ENCODE data around the gene LCNL1.

The LCNL1 gene

GRCh38 chr9:136982232-136983051 lies at the start of gene LCNL1:
TSS of gene LCNL1 (plus strand) at chr9:136982993. CDS start at chr9:136983587, 594 bp downstream.
- peaks cover 1% of the 10 kb centered on the region; the same call in 1 of the 2 replicates for H3K4me1 ChIP-seq (ENCODE audit: control insufficient read depth, insufficient read depth, low read length)
- H3K36me3 ChIP-seq (ENCODE audit: control insufficient read depth, insufficient read depth, low read length) = no peaks in the 10 kb centered on the region
- H3K4me3 ChIP-seq (ENCODE audit: low read depth, low read length) = no peak within 1 kb of the TSS
- no peak within 1 kb of the TSS for H3K27ac ChIP-seq (ENCODE audit: low read depth, low read length)
- H3K9ac ChIP-seq (ENCODE audit: low read depth, low read length) = no peak within 1 kb of the TSS
- H3K9me3 ChIP-seq (ENCODE audit: control insufficient read depth, insufficient read depth, low read length) = no peaks in the 10 kb centered on the region
- H3K27me3 ChIP-seq (ENCODE audit: control insufficient read depth, insufficient read depth, low read length) = peaks cover 28% of the 10 kb centered on the region

GRCh38 chr9:136934277-136934676 lies 48.5 kb upstream of the LCNL1 start:
- H3K27me3 ChIP-seq (ENCODE audit: control insufficient read depth, insufficient read depth, low read length) = no peaks in the 10 kb centered on the region
- H3K9me3 ChIP-seq (ENCODE audit: control insufficient read depth, insufficient read depth, low read length) = no peaks in the 10 kb centered on the region
- H3K36me3 ChIP-seq (ENCODE audit: control insufficient read depth, insufficient read depth, low read length) = peaks cover 8% of the 10 kb centered on the region; the same call in 1 of the 2 replicates
- no peak overlapping the region for H3K27ac ChIP-seq (ENCODE audit: low read depth, low read length)
- no peak overlapping the region for H3K4me3 ChIP-seq (ENCODE audit: low read depth, low read length)
- H3K9ac ChIP-seq (ENCODE audit: low read depth, low read length) = no peak overlapping the region
- peaks cover 5% of the 10 kb centered on the region; the same call in 1 of the 2 replicates for H3K4me1 ChIP-seq (ENCODE audit: control insufficient read depth, insufficient read depth, low read length)

- Histone ChIP-seq H3K27ac (ENCODE audit: low read depth, low read length) (no peak overlapping the region), H3K36me3 (ENCODE audit: control insufficient read depth, insufficient read depth, low read length) (peaks cover 18% of the 10 kb centered on the region), H3K4me3 (ENCODE audit: low read depth, low read length) (no peak overlapping the region), H3K9me3 (ENCODE audit: control insufficient read depth, insufficient read depth, low read length) (no peaks in the 10 kb centered on the region), H3K27me3 (ENCODE audit: control insufficient read depth, insufficient read depth, low read length) (no peaks in the 10 kb centered on the region), H3K4me1 (ENCODE audit: control insufficient read depth, insufficient read depth, low read length) (peaks cover 5% of the 10 kb centered on the region; the same call in 1 of the 2 replicates), H3K9ac (ENCODE audit: low read depth, low read length) (no peak overlapping the region)
Observed at GRCh38 chr9:136935651-136936050, 47.1 kb upstream of the LCNL1 start.

- peaks cover 29% of the 10 kb centered on the region for H3K36me3 ChIP-seq (ENCODE audit: control insufficient read depth, insufficient read depth, low read length)
- no peak overlapping the region for H3K4me3 ChIP-seq (ENCODE audit: low read depth, low read length)
- no peaks in the 10 kb centered on the region for H3K27me3 ChIP-seq (ENCODE audit: control insufficient read depth, insufficient read depth, low read length)
- no peak overlapping the region for H3K27ac ChIP-seq (ENCODE audit: low read depth, low read length)
- H3K9ac ChIP-seq (ENCODE audit: low read depth, low read length) = no peak overlapping the region
- no peaks in the 10 kb centered on the region for H3K9me3 ChIP-seq (ENCODE audit: control insufficient read depth, insufficient read depth, low read length)
- H3K4me1 ChIP-seq (ENCODE audit: control insufficient read depth, insufficient read depth, low read length) = peaks cover 5% of the 10 kb centered on the region; the same call in 1 of the 2 replicates
Observed at GRCh38 chr9:136936645-136937170, 46.1 kb upstream of the LCNL1 start.

- Histone ChIP-seq H3K9ac (ENCODE audit: low read depth, low read length) (no peak overlapping the region), H3K9me3 (ENCODE audit: control insufficient read depth, insufficient read depth, low read length) (no peaks in the 10 kb centered on the region), H3K36me3 (ENCODE audit: control insufficient read depth, insufficient read depth, low read length) (peaks cover 35% of the 10 kb centered on the region), H3K4me1 (ENCODE audit: control insufficient read depth, insufficient read depth, low read length) (peaks cover 5% of the 10 kb centered on the region; the same call in 1 of the 2 replicates), H3K27ac (ENCODE audit: low read depth, low read length) (no peak overlapping the region), H3K27me3 (ENCODE audit: control insufficient read depth, insufficient read depth, low read length) (no peaks in the 10 kb centered on the region), H3K4me3 (ENCODE audit: low read depth, low read length) (no peak overlapping the region)
Observed at GRCh38 chr9:136937186-136938001, 45.4 kb upstream of the LCNL1 start.

GRCh38 chr9:136939431-136939995 lies 43.3 kb upstream of the LCNL1 start:
- peaks cover 34% of the 10 kb centered on the region for H3K36me3 ChIP-seq (ENCODE audit: control insufficient read depth, insufficient read depth, low read length)

GRCh38 chr9:136939996-136940525 lies 42.7 kb upstream of the LCNL1 start:
- Histone ChIP-seq H3K36me3 (ENCODE audit: control insufficient read depth, insufficient read depth, low read length) (peaks cover 34% of the 10 kb centered on the region), H3K9me3 (ENCODE audit: control insufficient read depth, insufficient read depth, low read length) (no peaks in the 10 kb centered on the region), H3K4me1 (ENCODE audit: control insufficient read depth, insufficient read depth, low read length) (no peaks in the 10 kb centered on the region), H3K27ac (ENCODE audit: low read depth, low read length) (no peak overlapping the region), H3K4me3 (ENCODE audit: low read depth, low read length) (no peak overlapping the region), H3K9ac (ENCODE audit: low read depth, low read length) (no peak overlapping the region), H3K27me3 (ENCODE audit: control insufficient read depth, insufficient read depth, low read length) (no peaks in the 10 kb centered on the region)

More at GRCh38 chr9:136939431-136939995, 43.3 kb upstream of the LCNL1 start:
- H3K9ac ChIP-seq (ENCODE audit: low read depth, low read length) = no peak overlapping the region
- no peaks in the 10 kb centered on the region for H3K9me3 ChIP-seq (ENCODE audit: control insufficient read depth, insufficient read depth, low read length)
- H3K4me3 ChIP-seq (ENCODE audit: low read depth, low read length) = no peak overlapping the region
- H3K27ac ChIP-seq (ENCODE audit: low read depth, low read length) = no peak overlapping the region
- no peaks in the 10 kb centered on the region for H3K27me3 ChIP-seq (ENCODE audit: control insufficient read depth, insufficient read depth, low read length)
- no peaks in the 10 kb centered on the region for H3K4me1 ChIP-seq (ENCODE audit: control insufficient read depth, insufficient read depth, low read length)

GRCh38 chr9:136940526-136941230 lies 42.1 kb upstream of the LCNL1 start:
- Histone ChIP-seq H3K36me3 (ENCODE audit: control insufficient read depth, insufficient read depth, low read length) (peaks cover 34% of the 10 kb centered on the region), H3K4me3 (ENCODE audit: low read depth, low read length) (no peak overlapping the region)

GRCh38 chr9:136941231-136942111 lies 41.3 kb upstream of the LCNL1 start:
- no peaks in the 10 kb centered on the region for H3K4me1 ChIP-seq (ENCODE audit: control insufficient read depth, insufficient read depth, low read length)
- no peak overlapping the region for H3K27ac ChIP-seq (ENCODE audit: low read depth, low read length)
- peaks cover 34% of the 10 kb centered on the region for H3K36me3 ChIP-seq (ENCODE audit: control insufficient read depth, insufficient read depth, low read length)
- H3K9ac ChIP-seq (ENCODE audit: low read depth, low read length) = no peak overlapping the region
- H3K4me3 ChIP-seq (ENCODE audit: low read depth, low read length) = no peak overlapping the region
- H3K27me3 ChIP-seq (ENCODE audit: control insufficient read depth, insufficient read depth, low read length) = no peaks in the 10 kb centered on the region
- no peaks in the 10 kb centered on the region for H3K9me3 ChIP-seq (ENCODE audit: control insufficient read depth, insufficient read depth, low read length)

More at GRCh38 chr9:136940526-136941230, 42.1 kb upstream of the LCNL1 start:
- Histone ChIP-seq H3K9me3 (ENCODE audit: control insufficient read depth, insufficient read depth, low read length) (no peaks in the 10 kb centered on the region), H3K4me1 (ENCODE audit: control insufficient read depth, insufficient read depth, low read length) (no peaks in the 10 kb centered on the region), H3K27me3 (ENCODE audit: control insufficient read depth, insufficient read depth, low read length) (no peaks in the 10 kb centered on the region), H3K27ac (ENCODE audit: low read depth, low read length) (no peak overlapping the region), H3K9ac (ENCODE audit: low read depth, low read length) (no peak overlapping the region)

All from HUES48 (cell line).